ENCODE results near the gene CSNK1A1. TPM values are rescaled to one million over a fixed set of nuclear protein-coding genes. Genes with fewer than 3 reads are reported as not detected.

The CSNK1A1 gene
- total RNA-seq, 4 donors from 2014 or later = 283 to 347 (median 336) TPM

DNA sequence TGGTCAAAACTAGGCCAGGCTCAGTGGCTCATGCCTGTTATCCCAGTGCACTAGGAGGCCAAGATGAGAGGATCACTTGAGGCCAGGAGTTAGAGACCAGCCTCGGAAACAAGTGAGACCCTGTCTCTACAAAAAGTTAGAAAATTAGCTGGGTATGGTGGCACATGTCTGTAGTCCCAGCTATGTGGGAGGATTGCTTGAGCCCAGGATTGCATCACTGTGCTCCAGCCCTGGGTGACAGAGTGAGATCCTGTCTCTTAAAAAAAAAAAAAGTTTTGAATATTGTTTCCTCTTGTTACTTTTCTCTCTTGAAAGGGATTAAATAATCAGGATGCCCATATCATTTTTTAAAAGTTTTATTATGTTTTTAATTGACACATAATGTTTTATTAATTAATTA, 37.7 kb upstream of the CSNK1A1 start:
- no peak for DNase-seq (ENCODE audit: extremely low spot score)
- Histone ChIP-seq H3K27me3 (no peaks in the 10 kb centered on the region), H3K27ac (replicated peaks in 1 of 4) (no peak overlapping the region), H3K4me3 (no peak overlapping the region), H3K9me3 (no peaks in the 10 kb centered on the region), H3K4me1 (peaks cover 20 to 46% (median 43%) of the 10 kb centered on the region in 4 donors), H3K36me3 (peaks cover 0 to 7% (median 0%) of the 10 kb centered on the region in 4 donors)
- WGBS = 67% methylated on average over 1 of the region's 1 CpG
- TF ChIP-seq EP300 (IDR thresholded peaks at IDR 0.05) (no peak), POLR2A (IDR thresholded peaks at IDR 0.05; ENCODE audit: low read depth) (no peak), POLR2AphosphoS5 (IDR thresholded peaks at IDR 0.05) (no peak)
- TF ChIP-seq, protein P1, sequence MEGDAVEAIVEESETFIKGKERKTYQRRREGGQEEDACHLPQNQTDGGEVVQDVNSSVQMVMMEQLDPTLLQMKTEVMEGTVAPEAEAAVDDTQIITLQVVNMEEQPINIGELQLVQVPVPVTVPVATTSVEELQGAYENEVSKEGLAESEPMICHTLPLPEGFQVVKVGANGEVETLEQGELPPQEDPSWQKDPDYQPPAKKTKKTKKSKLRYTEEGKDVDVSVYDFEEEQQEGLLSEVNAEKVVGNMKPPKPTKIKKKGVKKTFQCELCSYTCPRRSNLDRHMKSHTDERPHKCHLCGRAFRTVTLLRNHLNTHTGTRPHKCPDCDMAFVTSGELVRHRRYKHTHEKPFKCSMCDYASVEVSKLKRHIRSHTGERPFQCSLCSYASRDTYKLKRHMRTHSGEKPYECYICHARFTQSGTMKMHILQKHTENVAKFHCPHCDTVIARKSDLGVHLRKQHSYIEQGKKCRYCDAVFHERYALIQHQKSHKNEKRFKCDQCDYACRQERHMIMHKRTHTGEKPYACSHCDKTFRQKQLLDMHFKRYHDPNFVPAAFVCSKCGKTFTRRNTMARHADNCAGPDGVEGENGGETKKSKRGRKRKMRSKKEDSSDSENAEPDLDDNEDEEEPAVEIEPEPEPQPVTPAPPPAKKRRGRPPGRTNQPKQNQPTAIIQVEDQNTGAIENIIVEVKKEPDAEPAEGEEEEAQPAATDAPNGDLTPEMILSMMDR (IDR thresholded peaks at IDR 0.05) = no peak
- intact Hi-C loops (cut with DNase I) = no loop called here

DNA sequence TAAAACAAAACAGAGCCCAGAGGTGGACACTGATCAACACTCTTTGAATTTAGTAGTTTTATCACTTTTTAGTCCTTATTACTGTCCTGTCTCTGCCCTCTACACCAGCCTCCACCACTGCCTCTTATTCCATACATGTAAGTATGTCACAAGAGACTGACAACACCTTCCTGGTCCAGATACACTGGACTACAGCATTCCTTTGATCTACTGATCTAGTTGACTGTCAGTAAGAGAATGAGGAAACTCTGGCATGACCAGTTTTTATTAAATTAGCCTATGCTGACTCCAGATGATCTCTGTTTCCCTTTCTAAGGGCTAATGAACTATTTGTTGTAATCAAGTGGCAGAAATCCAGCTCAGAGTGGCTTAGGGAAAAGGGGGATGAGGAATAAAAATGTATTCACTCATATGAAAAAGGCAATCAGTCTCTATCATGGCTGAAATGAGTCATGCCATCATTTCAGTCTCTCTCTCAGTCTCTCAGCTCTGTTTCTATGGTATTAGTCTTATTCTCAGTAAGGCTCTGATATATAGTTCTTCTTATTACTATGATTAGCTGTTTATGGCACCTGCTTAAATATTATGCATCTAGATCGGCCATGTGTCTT, 35.6 kb upstream of the CSNK1A1 start:
- H3K9me3 ChIP-seq = no peaks in the 10 kb centered on the region
- peak overlapping the region; percentile 13 to 60 (median 50) for H3K27ac ChIP-seq (replicated peaks in 1 of 4)
- H3K4me3 ChIP-seq = no peak overlapping the region
- intact Hi-C loops (cut with DNase I) = no loop called here
- 50% methylated on average over 1 of the region's 1 CpG for WGBS
- peaks cover 0 to 7% (median 0%) of the 10 kb centered on the region in 4 donors for H3K36me3 ChIP-seq
- TF ChIP-seq, protein P1 (IDR thresholded peaks at IDR 0.05) = no peak
- H3K4me1 ChIP-seq = peaks cover 38 to 67% (median 61%) of the 10 kb centered on the region in 4 donors
- no peaks in the 10 kb centered on the region for H3K27me3 ChIP-seq
- no peak for DNase-seq (ENCODE audit: extremely low spot score)

DNA sequence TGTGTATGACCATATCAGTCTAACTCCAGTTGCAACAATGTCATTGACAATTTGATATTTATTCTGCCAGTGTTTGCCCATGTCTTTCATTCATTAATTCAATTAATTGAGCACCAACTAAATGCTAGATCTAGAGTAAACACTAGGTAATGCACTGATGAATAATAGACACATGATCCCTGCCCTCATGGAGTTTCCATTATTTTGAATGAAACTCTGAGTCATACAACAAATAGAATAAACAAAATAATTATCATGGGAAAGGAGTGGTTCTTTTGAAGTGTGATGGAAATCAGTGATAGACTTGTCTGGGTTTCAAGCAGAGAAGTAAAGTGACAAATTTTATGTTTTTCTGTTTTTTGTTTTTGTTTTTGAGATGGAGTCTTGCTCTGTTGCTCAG, 34.7 kb upstream of the CSNK1A1 start:
- no peak for DNase-seq (ENCODE audit: extremely low spot score)
- Histone ChIP-seq H3K4me3 (no peak overlapping the region), H3K36me3 (peaks cover 0 to 7% (median 0%) of the 10 kb centered on the region in 4 donors), H3K4me1 (peaks cover 39 to 73% (median 68%) of the 10 kb centered on the region in 4 donors), H3K27ac (replicated peaks in 1 of 4) (no peak overlapping the region), H3K27me3 (no peaks in the 10 kb centered on the region), H3K9me3 (no peaks in the 10 kb centered on the region)
- intact Hi-C loops (cut with DNase I) = no loop called here
- TF ChIP-seq EP300 (IDR thresholded peaks at IDR 0.05) = no peak
- no peak for TF ChIP-seq POLR2A (IDR thresholded peaks at IDR 0.05; ENCODE audit: low read depth)
- TF ChIP-seq, protein P1 (IDR thresholded peaks at IDR 0.05) = no peak
- TF ChIP-seq POLR2AphosphoS5 (IDR thresholded peaks at IDR 0.05) = no peak

DNA sequence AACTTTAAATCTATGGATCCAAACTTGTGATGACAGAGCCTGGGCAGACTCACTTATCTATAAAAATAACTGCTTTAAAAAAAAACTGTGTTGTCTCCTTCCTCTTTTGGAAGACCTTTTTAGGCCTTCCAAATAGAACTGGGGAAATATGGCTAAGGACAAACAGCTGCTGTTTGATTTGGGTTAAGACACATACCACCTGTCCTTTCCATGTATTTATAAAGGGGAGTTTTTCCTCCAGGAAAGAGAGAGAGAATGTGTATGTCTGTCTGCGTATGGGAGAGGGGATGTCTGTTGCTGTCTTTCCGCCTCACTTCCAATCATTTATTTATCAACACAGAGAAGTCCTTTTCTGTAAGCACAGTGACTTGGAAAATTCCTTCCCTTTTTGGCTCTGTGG, 32.9 kb upstream of the CSNK1A1 start:
- H3K4me1 ChIP-seq = peaks cover 44 to 79% (median 75%) of the 10 kb centered on the region in 4 donors
- DNase-seq (ENCODE audit: extremely low spot score) = no peak
- H3K9me3 ChIP-seq = no peaks in the 10 kb centered on the region
- 74% methylated on average over 2 of the region's 2 CpGs for WGBS
- intact Hi-C loops (cut with DNase I) = no loop called here
- H3K27me3 ChIP-seq = no peaks in the 10 kb centered on the region
- peak overlapping the region; percentile 62 to 92 (median 88) for H3K27ac ChIP-seq (replicated peaks in 1 of 4)
- H3K4me3 ChIP-seq = peak overlapping the region in 2 of 4 donors; percentile 2 to 22
- no peak for TF ChIP-seq EP300 (IDR thresholded peaks at IDR 0.05)
- TF ChIP-seq POLR2AphosphoS5 (IDR thresholded peaks at IDR 0.05) = peak in 1 of 2 donors; percentile 17
- no peak for TF ChIP-seq POLR2A (IDR thresholded peaks at IDR 0.05; ENCODE audit: low read depth)
- no peaks in the 10 kb centered on the region for H3K36me3 ChIP-seq

DNA sequence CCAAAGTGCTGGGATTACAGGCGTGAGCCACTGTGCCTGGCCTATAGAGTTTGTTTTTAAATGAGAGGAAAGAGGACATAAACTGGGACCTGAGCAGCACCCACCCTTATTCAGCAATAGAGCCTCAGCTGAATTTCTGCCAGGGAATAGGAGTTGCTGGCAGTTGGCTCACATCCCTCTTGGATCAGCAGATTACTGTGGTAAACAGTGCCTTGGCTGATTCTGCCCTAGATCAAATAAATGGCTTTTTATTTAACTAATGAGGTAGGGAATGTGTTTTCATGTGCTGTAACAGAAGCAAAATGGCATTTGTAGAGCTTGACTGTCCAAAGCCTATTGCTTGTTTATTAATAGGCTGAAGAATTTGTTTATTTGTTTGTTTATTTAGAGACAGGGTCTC, 32.2 kb upstream of the CSNK1A1 start:
- TF ChIP-seq, protein P1 (IDR thresholded peaks at IDR 0.05) = no peak
- peak in 1 of 2 donors; percentile 44 for TF ChIP-seq POLR2AphosphoS5 (IDR thresholded peaks at IDR 0.05)
- H3K4me1 ChIP-seq = peaks cover 44 to 79% (median 68%) of the 10 kb centered on the region in 4 donors
- peak overlapping the region in 2 of 4 donors; percentile 2 to 22 for H3K4me3 ChIP-seq
- H3K27me3 ChIP-seq = no peaks in the 10 kb centered on the region
- no peaks in the 10 kb centered on the region for H3K9me3 ChIP-seq
- DNase-seq (ENCODE audit: extremely low spot score) = no peak
- H3K27ac ChIP-seq (replicated peaks in 1 of 4) = peak overlapping the region; percentile 62 to 92 (median 88)
- no peaks in the 10 kb centered on the region for H3K36me3 ChIP-seq
- intact Hi-C loops (cut with DNase I) = no loop called here
- WGBS = 23% methylated on average over 1 of the region's 1 CpG

Data from esophagus muscularis mucosa (tissue), 4 donors.